HCT116 (cell line): ENCODE measurements around the gene SLC6A7. TPM values are rescaled to one million over a fixed set of nuclear protein-coding genes. Genes with fewer than 3 reads are reported as not detected.

ENCODE experiments used
- ATAC-seq: fragments of 200-7000 bp; cut with Tn5 transposase; 2 replicates; pipeline ENCODE4 v1.9.1; 2020; ENCODE audit warnings: mild to moderate bottlenecking, moderate library complexity
- BruUV-seq: library from RNA; stranded (reverse); fragments of 400-500 nt; replicated peaks from 2 replicates; lab custom pipeline; 2021; lab: Mats Ljungman, UMichigan
- CTCF ChIA-PET: fragments of 300-600 bp; sonication (Branson Sonifier 250); formaldehyde crosslinking; loops from one replicate; lab custom pipeline; 2021; ENCODE audit warnings: antibody characterized with exemption; lab: Charles Lee
- POLR2A ChIA-PET: fragments of 300-600, 350-600 bp; sonication (Branson Sonifier 250); formaldehyde crosslinking; loops from one replicate; lab custom pipeline; 2021; ENCODE audit warnings: antibody characterized with exemption; lab: Charles Lee
- RAD21 ChIA-PET, 2 experiments: fragments of 300-600 bp; sonication (Branson Sonifier 250); formaldehyde crosslinking; loops; one replicate each; lab custom pipeline; 2023; ENCODE audit warnings: low total read pairs in 2 of 2; ENCODE audit not compliant: uncharacterized antibody in 2 of 2, unreplicated experiment in 2 of 2, low non-redundant PET in 1 of 2; lab: Charles Lee
- DNase-seq: peaks from one replicate; pipeline ENCODE4 v3.0.0-alpha.2; 2010; ENCODE audit warnings: low read depth, low spot score
- H2AFZ ChIP-seq: fragments of 200-600 bp; shearing (Covaris generic), sonication (generic); 2 replicates; pipeline ENCODE4 v1.6.1; 2017; ENCODE audit warnings: low read depth, mixed run types, mixed read lengths, antibody characterized with exemption, low read length; ENCODE audit not compliant: poor library complexity, severe bottlenecking
- H3K27ac ChIP-seq: 2 replicates; pipeline ENCODE4 v1.5.1; 2012; ENCODE audit warnings: low read depth, low read length
- H3K27me3 ChIP-seq: fragments of 200-600 bp; sonication (generic); 2 replicates; pipeline ENCODE4 v1.6.1; 2016; ENCODE audit warnings: mixed run types, low read length, mixed read lengths; ENCODE audit not compliant: insufficient read depth
- H3K36me3 ChIP-seq, 2 experiments: fragments of 200-500 bp in 1 of 2; fragments of 200-600 bp in 1 of 2; sonication (Bioruptor generic) in 1 of 2; sonication (generic) in 1 of 2; 2 replicates each; pipeline versions ENCODE4 v1.5.1 to v1.6.1; 2014 to 2016; ENCODE audit warnings: low read length in 2 of 2, inconsistent platforms in 1 of 2, mixed read lengths in 1 of 2, mixed run types in 1 of 2; ENCODE audit not compliant: insufficient read depth in 2 of 2, control insufficient read depth in 1 of 2
- H3K4me1 ChIP-seq, 2 experiments: fragments of 200-600 bp in 1 of 2; sonication (generic) in 1 of 2; 2 replicates each; pipeline versions ENCODE4 v1.5.1 to v1.6.1; 2012 to 2017; ENCODE audit warnings: low read length in 2 of 2, inconsistent platforms in 1 of 2, mild to moderate bottlenecking in 1 of 2, mixed read lengths in 1 of 2, mixed run types in 1 of 2, moderate library complexity in 1 of 2; ENCODE audit not compliant: insufficient read depth in 2 of 2, control insufficient read depth in 1 of 2
- H3K4me2 ChIP-seq: fragments of 200-600 bp; sonication (generic); 2 replicates; pipeline ENCODE4 v1.6.1; 2017; ENCODE audit warnings: mixed run types, low read length, mixed read lengths
- H3K4me3 ChIP-seq, 2 experiments: fragments of 200-600 bp in 1 of 2; sonication (generic) in 1 of 2; replicated peaks in 1 of 2; 2 replicates each; pipeline ENCODE4 v1.5.1; 2011 to 2016; ENCODE audit warnings: low read length in 2 of 2, control low read depth in 1 of 2, low read depth in 1 of 2, mild to moderate bottlenecking in 1 of 2, mixed read lengths in 1 of 2, mixed run types in 1 of 2
- H3K79me2 ChIP-seq: fragments of 200-600 bp; sonication (generic); 2 replicates; pipeline ENCODE4 v1.6.1; 2017; ENCODE audit warnings: mild to moderate bottlenecking, mixed run types, low read length, moderate library complexity, mixed read lengths; ENCODE audit not compliant: insufficient read depth
- H3K9ac ChIP-seq: fragments of 200-600 bp; sonication (generic); 2 replicates; pipeline ENCODE4 v1.6.1; 2016; ENCODE audit warnings: low read length, mixed read lengths
- H3K9me2 ChIP-seq: fragments of 200-600 bp; sonication (generic), shearing (Covaris generic); 2 replicates; pipeline ENCODE4 v1.6.1; 2017; ENCODE audit warnings: mixed run types, mild to moderate bottlenecking, moderate library complexity; ENCODE audit not compliant: insufficient read depth
- H3K9me3 ChIP-seq, 2 experiments: fragments of 200-500 bp in 1 of 2; fragments of 200-600 bp in 1 of 2; sonication (Bioruptor generic) in 1 of 2; sonication (generic) in 1 of 2; 2 replicates each; pipeline ENCODE4 v1.6.1; 2014 to 2017; ENCODE audit warnings: low read length in 2 of 2, mixed read lengths in 2 of 2, inconsistent platforms in 1 of 2, low read depth in 1 of 2, mild to moderate bottlenecking in 1 of 2, mixed run types in 1 of 2, moderate library complexity in 1 of 2; ENCODE audit not compliant: control insufficient read depth in 1 of 2, insufficient read depth in 1 of 2
- H4K20me1 ChIP-seq: fragments of 200-600 bp; sonication (generic), shearing (Covaris generic); 2 replicates; pipeline ENCODE4 v1.6.1; 2017; ENCODE audit warnings: mixed run types, mild to moderate bottlenecking, moderate library complexity; ENCODE audit not compliant: insufficient read depth
- ATF3 ChIP-seq: IDR thresholded peaks from 2 replicates; pipeline ENCODE4 v1.6.1; 2012
- CEBPB ChIP-seq: IDR thresholded peaks from 2 replicates; pipeline ENCODE4 v1.6.1; 2012; ENCODE audit warnings: low read depth
- CTCF ChIP-seq, 3 experiments: fragments of 200-600 bp in 1 of 3; sonication (generic) in 1 of 3; IDR thresholded peaks in 2 of 3; conservative IDR thresholded peaks in 1 of 3; 2 replicates each; pipeline ENCODE4 v1.5.1; 2012 to 2017; ENCODE audit warnings: low read depth in 2 of 3, low read length in 2 of 3, antibody characterized with exemption in 1 of 3, borderline replicate concordance in 1 of 3, control low read depth in 1 of 3, mild to moderate bottlenecking in 1 of 3, mixed read lengths in 1 of 3, mixed run types in 1 of 3, moderate library complexity in 1 of 3; ENCODE audit not compliant: insufficient read depth in 1 of 3
- EGR1 ChIP-seq: IDR thresholded peaks from 2 replicates; pipeline ENCODE4 v1.6.1; 2012; ENCODE audit warnings: low read depth
- EZH2 ChIP-seq: fragments of 200-600 bp; sonication (generic); IDR thresholded peaks from 2 replicates; pipeline ENCODE4 v1.6.1; 2017; ENCODE audit warnings: antibody characterized with exemption, mixed run types
- EZH2phosphoT487 ChIP-seq: fragments of 200-600 bp; IDR thresholded peaks from 2 replicates; pipeline ENCODE4 v1.6.1; 2018; ENCODE audit warnings: antibody characterized with exemption, borderline replicate concordance
- JUND ChIP-seq: IDR thresholded peaks from 2 replicates; pipeline ENCODE4 v1.6.1; 2012
- MAX ChIP-seq: IDR thresholded peaks from 2 replicates; pipeline ENCODE4 v1.6.1; 2012
- POLR2A ChIP-seq: IDR thresholded peaks from 2 replicates; pipeline ENCODE4 v1.7.0; 2011; ENCODE audit warnings: borderline replicate concordance; ENCODE audit not compliant: insufficient read depth, insufficient read length; ENCODE audit errors: extremely low read depth
- POLR2AphosphoS5 ChIP-seq: IDR thresholded peaks from 2 replicates; pipeline ENCODE4 v1.6.1; 2011; ENCODE audit warnings: mild to moderate bottlenecking, low read depth, low read length, moderate library complexity
- RAD21 ChIP-seq: IDR thresholded peaks from 2 replicates; pipeline ENCODE4 v1.6.1; 2012; ENCODE audit warnings: low read depth, mild to moderate bottlenecking
- SP1 ChIP-seq: IDR thresholded peaks from 2 replicates; pipeline ENCODE4 v1.6.1; 2012; ENCODE audit warnings: low read depth
- SRF ChIP-seq: IDR thresholded peaks from 2 replicates; pipeline ENCODE4 v1.6.1; 2012; ENCODE audit warnings: low read depth
- TCF7L2 ChIP-seq: IDR thresholded peaks from 2 replicates; pipeline ENCODE4 v1.7.0; 2011; ENCODE audit warnings: borderline replicate concordance, inconsistent platforms; ENCODE audit not compliant: insufficient read depth, insufficient read length; ENCODE audit errors: extremely low read depth
- YY1 ChIP-seq: IDR thresholded peaks from 2 replicates; pipeline ENCODE4 v1.6.1; 2011; ENCODE audit warnings: low read length, low read depth, moderate library complexity, mild to moderate bottlenecking; ENCODE audit not compliant: insufficient replicate concordance; ENCODE audit errors: extremely low read depth
- ZBTB33 ChIP-seq: IDR thresholded peaks from 2 replicates; pipeline ENCODE4 v1.6.1; 2011; ENCODE audit warnings: mild to moderate bottlenecking, low read length, moderate library complexity; ENCODE audit not compliant: insufficient replicate concordance; ENCODE audit errors: extremely low read depth
- ZFX ChIP-seq: fragments of 450-650 bp; IDR thresholded peaks from 2 replicates; pipeline ENCODE4 v1.6.1; 2017
- intact Hi-C: fragments of 100-400 bp; cut with micrococcal nuclease; formaldehyde crosslinking; loops from 2 replicates; pipeline ENCODE4 v1.10.0; 2022
- total RNA-seq: library from RNA; stranded (reverse); gene quantifications from one replicate; pipeline ENCODE4 v1.2.1, GENCODE V29; 2021; ENCODE audit not compliant: unreplicated experiment

SLC6A7 gene
- total RNA-seq, 1 experiment from 2014 or later = not detected

- TF ChIP-seq ZFX = no peak
- no peak for TF ChIP-seq EGR1
- TF ChIP-seq POLR2A = no peak
- TF ChIP-seq JUND = no peak
- TF ChIP-seq, all 23 proteins: peak for 0
Observed at GRCh38 chr5:150175076-150175475, 14.8 kb upstream of the SLC6A7 start (continued).

- H3K36me3 ChIP-seq = no peaks in the 10 kb centered on the region
- H4K20me1 ChIP-seq = no peaks in the 10 kb centered on the region
- BruUV-seq = no TSS peak
- H3K4me2 ChIP-seq = no peak overlapping the region
- RAD21 ChIA-PET = no interaction called here
- H3K4me1 ChIP-seq = no peaks in the 10 kb centered on the region
- no peaks in the 10 kb centered on the region for H3K9me3 ChIP-seq
- DNase-seq = peak; percentile 19
- POLR2A ChIA-PET = no interaction called here
- CTCF ChIA-PET = interaction anchor here (0.6 to 1.4 kb wide), 9 partner anchors 9 to 341 kb away, joined by 3 to 10 read pairs (median 4); partner anchors contain the start of gene CDX1
- ATAC-seq = peak; percentile 95
- H3K27ac ChIP-seq = no peak overlapping the region
- no peak overlapping the region for H3K9ac ChIP-seq
- TF ChIP-seq ZFX (no peak), EZH2 (no peak), POLR2AphosphoS5 (no peak), ATF3 (no peak), SP1 (no peak), RAD21 (peak; percentile 29; the same call in 1 of the 2 replicates), CEBPB (no peak), TCF7L2 (no peak), CTCF (IDR thresholded peaks at IDR 0.05 in 2 of 3, conservative IDR thresholded peaks at IDR 0.05 in 1 of 3; ENCODE audit: borderline replicate concordance in 1 of 3, insufficient read depth in 1 of 3, low read depth in 2 of 3, low read length in 2 of 3) (peak; percentile 36 to 77 (median 70); a peak in 5 of 6 replicates), MAX (no peak), ZBTB33 (no peak), SRF (peak; percentile 89), YY1 (no peak), EZH2phosphoT487 (no peak)
- H3K79me2 ChIP-seq = no peaks in the 10 kb centered on the region
- peaks cover 3% of the 10 kb centered on the region for H3K27me3 ChIP-seq
- H3K4me3 ChIP-seq = no peak overlapping the region
- intact Hi-C loops = loop anchor here (1.0 kb wide), 1 partner anchor 45 kb away; no protein-coding TSS in a partner anchor
- H2AFZ ChIP-seq = peak overlapping the region; percentile 13
- H3K9me2 ChIP-seq = no peaks in the 10 kb centered on the region
Observed at GRCh38 chr5:150175536-150175935, 14.3 kb upstream of the SLC6A7 start.
